ENCODE data around the gene VKORC1.

VKORC1 gene

DNA sequence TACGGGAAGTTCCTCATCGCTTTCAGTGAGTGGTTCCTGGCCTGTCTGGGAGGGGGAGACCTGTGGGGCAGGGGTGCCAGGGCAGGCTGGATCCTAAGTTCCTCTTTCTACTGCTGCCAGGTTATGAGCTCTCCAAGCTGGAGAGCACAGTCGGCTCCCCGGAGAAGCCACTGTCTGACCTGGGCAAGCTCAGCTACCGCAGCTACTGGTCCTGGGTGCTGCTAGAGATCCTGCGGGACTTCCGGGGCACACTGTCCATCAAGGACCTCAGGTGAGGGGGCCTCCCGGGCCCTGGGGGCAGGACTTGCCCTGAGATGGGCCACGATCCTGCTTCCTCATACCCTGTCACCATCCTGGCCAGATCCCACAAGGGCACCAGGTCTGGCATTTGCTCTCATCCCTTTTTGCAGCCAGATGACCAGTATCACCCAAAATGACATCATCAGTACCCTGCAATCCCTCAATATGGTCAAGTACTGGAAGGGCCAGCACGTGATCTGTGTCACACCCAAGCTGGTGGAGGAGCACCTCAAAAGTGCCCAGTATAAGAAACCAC is 35.8 kb upstream of the VKORC1 start:
- no peak for DNase-seq (ENCODE audit: low read depth in 2 of 2)

DNA sequence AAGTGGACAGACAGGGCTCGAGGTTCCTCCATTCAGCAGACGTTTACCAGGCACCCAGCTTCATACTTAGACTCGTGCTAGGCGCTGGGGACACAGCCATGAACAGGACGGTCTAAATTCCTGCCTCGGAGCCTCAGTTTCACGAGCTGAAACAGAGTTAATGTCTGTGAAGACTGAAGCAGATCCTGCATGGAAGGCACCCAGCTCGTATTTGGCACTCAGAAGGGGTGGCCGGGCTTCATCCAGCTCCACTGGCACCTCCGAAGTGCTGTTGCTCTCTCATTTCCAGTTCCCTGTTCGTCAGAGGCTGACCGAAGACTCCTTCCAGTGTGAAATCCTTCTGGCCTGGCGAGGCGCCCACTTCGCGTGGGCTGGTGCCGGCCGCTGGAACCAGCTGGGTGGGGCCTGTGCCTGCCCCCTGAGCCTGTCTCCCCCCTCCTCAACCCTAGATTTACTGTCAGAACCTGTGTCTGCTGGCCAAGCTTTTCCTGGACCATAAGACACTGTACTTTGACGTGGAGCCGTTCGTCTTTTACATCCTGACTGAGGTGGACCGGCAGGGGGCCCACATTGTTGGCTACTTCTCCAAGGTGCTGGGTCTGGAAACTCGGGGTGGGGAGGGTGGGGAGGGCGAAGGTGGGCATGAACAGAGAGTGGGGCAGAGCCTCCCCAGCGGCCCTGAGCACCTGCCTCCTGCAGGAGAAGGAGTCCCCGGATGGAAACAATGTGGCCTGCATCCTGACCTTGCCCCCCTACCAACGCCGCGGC is 35.2 kb upstream of the VKORC1 start:
- no peak for DNase-seq (ENCODE audit: low read depth in 2 of 2)

DNA sequence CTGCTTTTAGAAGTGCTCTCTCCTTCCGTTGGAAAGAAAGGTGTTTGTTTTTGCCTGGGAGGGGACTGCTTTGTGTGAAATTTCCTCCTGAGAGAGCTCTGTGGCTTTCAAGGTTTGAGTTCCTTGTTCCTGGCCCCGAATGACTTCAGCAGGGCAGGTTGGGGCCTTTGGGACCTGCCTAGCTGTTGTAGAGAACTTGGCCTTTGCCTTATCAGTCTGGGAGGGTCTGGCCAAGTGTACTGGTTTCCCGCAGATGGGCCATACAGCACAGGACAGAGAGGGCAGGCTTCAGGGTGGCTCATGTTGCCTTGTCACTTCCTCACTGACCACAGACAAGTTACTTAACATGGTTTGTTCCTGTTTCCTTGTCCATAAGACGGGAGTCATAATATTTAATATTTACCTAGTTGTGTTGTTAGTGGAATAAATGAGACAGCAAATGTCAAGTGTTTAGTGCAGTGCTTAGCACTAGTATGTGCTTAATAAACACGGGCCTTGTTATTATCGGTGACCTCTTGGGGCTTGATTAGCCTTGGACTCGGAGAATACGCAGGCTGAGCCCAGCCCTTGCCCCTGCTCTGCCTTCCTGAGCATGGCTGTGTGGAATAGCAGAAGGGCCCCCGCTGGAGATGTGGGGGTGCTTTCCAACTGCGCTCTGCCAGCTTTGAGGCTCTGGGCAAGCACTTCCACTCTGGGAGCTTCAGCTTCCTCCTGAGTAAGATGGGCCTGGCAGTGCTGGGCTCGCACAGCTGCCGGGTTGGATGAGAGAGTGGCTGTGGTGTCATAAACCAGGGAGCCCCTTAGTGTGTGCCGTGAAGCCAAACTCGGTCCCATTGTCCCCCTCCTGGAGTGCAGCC is 34.3 kb upstream of the VKORC1 start:
- no peak for DNase-seq (ENCODE audit: low read depth in 2 of 2)

DNA sequence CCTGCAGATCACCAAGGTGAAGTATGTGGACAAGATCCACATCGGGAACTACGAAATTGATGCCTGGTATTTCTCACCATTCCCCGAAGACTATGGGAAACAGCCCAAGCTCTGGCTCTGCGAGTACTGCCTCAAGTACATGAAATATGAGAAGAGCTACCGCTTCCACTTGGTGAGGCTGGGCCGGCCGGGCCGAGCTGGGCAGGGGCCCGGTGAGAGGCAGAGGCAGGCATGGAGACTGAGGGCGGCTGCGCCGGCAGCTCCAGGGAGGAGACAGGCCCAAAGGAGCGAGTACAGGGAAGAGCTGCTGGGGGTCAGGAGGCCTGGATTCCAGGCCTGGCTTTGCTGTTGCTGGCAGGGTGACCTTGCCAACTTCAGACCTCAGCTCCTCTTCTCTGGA is 32.6 kb upstream of the VKORC1 start:
- DNase-seq (ENCODE audit: low read depth in 2 of 2): no peak

DNA sequence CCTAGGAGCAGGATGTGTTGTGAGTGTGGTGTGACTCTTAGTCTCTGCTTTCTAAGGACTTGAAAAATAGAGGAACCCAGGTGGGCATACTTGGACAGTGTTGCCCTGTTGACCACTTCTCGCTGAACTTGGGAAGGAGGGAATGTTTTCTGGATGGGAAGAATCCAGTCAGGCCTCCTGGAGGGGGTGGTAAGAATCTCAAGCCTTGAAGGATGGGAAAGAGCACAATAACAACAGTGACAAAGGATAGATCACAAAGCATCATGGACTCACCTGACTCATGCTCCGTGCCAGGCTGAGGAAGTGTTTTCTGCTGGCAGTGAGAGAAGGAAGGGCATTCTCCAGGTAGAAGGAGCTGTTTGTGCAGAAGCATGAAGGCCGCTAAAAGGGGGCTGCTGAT is 31.2 kb upstream of the VKORC1 start:
- DNase-seq (ENCODE audit: low read depth in 2 of 2): no peak

DNA sequence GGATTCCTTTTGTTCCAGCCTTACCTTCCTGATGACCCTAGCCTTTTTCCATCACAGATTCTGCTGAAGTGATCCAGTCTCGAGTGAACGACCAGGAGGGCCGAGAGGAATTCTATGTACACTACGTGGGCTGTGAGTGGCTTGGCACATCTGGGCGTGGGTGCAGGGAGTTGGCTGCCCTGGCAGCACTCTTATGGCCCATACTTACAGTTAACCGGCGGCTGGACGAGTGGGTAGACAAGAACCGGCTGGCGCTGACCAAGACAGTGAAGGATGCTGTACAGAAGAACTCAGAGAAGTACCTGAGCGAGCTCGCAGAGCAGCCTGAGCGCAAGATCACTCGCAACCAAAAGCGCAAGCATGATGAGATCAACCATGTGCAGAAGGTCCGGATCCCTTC is 25.5 kb upstream of the VKORC1 start:
- DNase-seq (ENCODE audit: low read depth in 2 of 2): no peak

DNA sequence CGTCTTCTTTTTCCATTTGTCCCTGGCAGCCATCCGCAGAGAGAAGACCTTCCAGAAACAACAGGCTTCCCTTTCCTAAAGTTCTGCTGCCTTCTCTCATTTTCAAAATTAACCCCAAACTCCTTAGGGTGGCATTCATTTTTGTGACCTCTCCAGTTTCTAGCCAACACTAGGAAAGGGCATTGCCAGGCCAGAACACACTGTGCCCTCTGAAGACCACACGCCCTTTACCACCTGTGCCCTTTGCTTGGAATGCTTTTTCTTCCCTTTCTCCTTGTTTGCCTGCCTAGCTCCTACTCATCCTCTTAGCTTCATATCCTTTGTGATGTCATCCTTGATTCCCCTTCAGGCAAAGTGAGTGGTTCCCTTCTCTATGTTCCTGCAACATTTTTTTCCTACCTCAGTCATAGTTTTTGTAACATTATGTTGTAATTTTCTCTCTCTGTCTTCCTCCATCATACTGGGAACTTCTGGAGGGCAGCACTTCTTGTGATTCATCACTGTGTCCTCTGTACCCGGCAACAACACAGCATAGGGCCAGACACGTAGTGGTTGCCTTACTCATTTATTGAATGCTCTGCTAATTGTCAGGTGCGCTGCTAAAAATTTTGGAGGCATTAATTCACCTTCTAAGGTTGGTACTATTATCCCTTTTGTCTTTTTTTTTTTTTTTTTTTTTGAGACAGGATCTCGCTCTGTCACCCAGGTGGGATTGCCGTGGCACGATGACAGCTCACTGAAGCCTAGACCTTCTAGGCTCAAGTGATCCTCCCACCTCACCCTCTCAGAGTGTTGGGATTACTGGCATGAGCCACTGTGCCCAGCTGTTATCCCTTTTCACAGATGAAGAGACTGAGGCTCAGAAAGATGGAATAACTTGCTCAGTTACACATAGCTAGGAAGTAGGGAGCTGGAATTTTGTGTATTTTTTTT is 23.9 kb upstream of the VKORC1 start:
- DNase-seq (ENCODE audit: low read depth in 2 of 2): no peak

DNA sequence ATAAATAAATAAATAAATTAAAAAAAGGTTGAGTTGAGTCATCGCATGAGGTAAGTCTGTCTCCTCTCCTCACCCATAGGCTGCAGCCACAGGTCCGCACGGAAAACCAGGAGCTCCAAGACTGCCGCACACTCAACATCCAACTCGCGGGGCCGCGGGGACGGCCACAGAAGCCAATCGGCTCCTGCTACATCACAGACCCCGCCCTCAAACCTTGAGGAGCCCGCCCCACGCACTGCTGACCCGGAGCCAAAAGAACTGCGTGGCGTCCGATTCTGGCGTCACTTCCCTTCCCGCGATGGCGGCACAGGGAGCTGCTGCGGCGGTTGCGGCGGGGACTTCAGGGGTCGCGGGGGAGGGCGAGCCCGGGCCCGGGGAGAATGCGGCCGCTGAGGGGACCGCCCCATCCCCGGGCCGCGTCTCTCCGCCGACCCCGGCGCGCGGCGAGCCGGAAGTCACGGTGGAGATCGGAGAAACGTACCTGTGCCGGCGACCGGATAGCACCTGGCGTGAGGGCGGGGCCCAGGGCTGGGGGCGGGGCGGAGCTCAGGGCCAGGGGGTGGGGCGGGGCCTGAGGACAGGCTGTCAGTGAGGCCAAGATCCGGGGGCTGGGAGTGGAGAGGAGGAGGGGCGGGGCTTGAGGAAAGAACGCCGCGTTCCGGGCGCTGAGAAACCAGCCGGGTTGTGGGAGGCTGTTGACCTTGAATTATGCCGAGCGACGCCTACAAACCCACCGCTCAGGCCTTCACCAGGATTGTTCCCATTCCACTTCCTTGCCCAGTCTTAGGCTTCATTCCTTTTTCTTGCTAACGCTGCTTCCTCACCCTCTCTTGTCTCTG is 23.0 kb upstream of the VKORC1 start, which contains the start of gene KAT8:
Gene KAT8 (plus strand): TSS at position 281 of the 839 bp plus-strand sequence. CDS start 18 bp downstream, at position 299.
- peak; percentile 97 to 98 for DNase-seq (ENCODE audit: low read depth in 2 of 2)

DNA sequence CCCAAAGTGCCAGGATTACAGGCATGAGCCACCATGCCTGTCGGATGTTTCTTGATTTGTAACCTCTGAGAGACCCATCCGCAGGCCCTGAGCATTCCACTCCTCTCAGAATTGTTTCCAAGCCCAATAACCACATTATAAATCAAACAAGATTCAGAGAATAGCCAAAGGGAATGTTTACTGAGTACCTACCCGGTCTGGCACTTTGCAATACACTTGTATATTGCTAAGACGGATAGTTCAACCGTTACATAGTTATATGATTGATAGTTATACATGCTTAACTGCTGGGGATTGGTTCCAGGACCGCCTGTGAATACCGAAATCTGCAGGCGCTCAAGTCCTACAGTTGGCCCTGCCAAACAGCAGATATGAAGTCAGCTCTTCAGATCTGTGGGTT is 19.9 kb upstream of the VKORC1 start:
- DNase-seq (ENCODE audit: low read depth in 2 of 2): no peak

DNA sequence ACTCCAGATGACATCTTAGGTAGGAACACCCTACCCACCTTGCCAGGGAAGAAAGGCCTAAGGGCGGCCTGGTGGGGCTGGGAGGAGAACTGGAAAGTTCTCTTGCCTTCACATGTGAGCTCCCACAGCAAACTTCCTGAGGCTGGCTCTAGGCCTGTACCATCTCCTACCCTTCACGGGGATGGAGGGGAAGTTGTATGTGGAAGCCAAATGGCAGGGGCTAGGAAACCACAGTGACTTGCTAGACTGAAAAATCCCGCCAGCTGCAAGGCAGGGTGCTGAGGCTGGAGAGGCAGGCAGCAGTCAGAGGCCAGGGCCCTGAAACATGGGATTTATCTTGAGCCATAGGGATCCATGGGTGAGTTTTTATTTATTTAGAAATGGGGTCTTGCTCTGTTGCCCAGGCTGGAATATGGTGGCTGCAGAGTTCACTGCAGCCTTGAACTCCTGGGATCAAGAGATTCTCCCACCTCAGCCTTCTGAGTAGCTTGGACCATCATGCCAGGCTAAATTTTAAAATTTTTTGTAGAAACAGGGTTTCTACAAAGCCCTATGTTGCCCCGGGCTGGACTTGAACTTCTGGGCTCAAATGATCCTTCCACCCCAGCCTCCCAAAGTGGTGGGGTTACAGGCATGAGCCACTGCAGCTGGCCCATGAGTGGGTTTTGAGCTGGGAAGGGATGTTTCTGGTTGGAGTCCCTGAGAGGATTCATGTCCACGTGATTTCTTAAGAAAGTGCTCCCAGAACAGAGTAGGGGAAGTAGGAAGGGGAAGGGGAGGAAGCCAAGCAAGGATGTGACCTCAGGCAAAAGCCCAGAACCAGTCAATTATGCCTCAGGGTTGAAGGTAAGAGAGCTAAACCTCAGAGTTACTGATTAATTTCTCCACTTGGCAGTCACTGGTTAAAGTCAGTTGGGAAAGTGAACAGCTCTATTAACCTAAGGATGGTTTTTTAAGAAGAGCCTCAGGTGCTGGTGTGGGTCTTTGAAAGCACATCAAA is 18.8 kb upstream of the VKORC1 start:
- DNase-seq (ENCODE audit: low read depth in 2 of 2): no peak

DNA sequence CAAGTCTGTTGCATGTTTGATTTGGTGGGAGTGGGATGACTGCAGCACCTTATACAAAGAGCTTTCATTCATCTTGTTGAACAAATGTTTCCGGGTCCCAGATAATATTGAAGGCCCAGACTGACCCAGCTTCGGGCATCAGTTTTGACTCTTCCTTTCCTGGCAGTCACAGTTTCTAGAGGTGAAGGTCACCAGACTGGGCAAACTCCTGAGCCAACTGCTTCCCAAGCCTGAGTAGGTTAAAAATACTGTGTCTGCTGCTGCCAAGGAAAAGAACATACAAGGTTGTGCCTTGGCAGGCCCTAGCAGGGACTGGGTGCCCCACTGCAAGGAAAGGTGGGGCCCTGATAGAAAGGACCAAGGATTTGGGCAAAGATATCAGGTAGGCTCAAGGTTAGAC is 18.1 kb upstream of the VKORC1 start:
- DNase-seq (ENCODE audit: low read depth in 2 of 2): no peak

DNA sequence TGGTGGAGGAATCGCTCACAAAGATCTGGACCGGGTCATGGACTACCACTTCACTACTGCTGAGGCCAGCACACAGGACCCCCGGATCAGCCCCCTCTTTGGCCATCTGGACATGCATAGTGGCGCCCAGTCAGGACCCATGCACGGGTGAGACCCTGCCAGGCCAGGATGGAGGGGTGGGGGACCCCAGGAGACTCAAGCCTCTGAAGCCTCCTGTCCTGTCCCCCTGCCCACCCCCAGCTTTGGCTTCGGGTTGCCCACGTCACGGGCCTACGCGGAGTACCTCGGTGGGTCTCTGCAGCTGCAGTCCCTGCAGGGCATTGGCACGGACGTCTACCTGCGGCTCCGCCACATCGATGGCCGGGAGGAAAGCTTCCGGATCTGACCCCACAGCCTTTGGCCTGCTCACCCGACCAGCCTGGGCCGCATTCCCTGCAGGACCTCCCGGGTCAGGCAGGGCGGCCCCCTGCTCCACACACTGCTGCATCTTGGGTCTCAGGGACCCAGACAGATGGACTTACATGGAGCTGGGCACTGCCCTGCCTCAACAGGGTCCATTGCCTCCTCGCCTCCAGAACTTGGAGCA is 17.4 kb upstream of the VKORC1 start:
- no peak for DNase-seq (ENCODE audit: low read depth in 2 of 2)

DNA sequence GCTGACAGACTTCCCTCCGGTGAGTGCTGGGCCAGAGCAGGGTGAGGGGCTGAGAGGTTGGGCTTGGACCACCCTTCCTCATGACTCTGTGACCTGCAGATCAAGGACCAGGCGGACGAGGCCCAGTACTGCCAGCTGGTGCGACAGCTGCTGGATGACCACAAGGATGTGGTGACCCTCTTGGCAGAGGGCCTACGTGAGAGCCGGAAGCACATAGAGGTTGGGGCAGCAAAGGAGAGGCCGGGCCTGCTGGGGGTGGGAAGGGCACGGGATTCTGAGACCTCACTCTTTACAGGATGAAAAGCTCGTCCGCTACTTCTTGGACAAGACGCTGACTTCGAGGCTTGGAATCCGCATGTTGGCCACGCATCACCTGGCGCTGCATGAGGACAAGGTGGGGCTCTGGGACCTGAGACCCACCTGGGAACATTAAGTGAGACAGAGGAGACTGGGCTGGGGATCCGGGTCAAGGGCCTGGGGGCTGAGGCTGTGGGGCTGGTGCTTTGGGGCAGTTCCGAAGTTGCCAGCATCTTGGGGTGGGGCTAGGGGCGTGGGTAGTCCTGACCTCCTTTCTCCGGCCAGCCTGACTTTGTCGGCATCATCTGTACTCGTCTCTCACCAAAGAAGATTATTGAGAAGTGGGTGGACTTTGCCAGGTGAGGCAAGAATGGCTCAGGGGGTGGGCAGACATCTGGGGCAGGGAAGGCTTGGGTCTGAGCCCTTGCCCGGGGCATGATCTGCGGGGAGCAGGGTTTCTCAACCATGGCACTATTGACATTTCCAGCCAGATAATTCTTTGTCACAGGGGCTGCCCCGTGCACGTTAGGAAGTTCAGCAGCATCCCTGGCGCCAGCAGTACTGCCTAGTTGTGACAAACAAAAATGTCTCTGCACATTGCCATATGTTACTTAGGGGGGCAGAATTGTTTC is 15.8 kb upstream of the VKORC1 start:
- no peak for DNase-seq (ENCODE audit: low read depth in 2 of 2)

DNA sequence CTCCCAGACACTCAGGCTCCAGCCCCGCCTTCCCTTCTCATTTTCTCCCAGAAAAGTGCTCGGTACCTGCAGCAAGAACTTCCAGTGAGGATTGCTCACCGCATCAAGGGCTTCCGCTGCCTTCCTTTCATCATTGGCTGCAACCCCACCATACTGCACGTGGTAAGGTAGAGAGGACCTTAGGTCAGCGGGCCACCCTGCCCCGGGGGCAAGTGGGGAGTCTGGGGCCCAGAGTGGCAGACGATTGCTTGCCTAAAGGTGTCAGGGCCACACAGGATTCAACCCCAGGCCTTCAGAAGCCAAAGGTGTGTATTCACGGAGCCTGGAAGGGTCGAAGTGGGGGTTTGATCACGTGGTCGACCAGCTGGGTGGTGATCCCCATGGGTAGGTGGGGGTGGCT is 15.0 kb upstream of the VKORC1 start:
- no peak for DNase-seq (ENCODE audit: low read depth in 2 of 2)

DNA sequence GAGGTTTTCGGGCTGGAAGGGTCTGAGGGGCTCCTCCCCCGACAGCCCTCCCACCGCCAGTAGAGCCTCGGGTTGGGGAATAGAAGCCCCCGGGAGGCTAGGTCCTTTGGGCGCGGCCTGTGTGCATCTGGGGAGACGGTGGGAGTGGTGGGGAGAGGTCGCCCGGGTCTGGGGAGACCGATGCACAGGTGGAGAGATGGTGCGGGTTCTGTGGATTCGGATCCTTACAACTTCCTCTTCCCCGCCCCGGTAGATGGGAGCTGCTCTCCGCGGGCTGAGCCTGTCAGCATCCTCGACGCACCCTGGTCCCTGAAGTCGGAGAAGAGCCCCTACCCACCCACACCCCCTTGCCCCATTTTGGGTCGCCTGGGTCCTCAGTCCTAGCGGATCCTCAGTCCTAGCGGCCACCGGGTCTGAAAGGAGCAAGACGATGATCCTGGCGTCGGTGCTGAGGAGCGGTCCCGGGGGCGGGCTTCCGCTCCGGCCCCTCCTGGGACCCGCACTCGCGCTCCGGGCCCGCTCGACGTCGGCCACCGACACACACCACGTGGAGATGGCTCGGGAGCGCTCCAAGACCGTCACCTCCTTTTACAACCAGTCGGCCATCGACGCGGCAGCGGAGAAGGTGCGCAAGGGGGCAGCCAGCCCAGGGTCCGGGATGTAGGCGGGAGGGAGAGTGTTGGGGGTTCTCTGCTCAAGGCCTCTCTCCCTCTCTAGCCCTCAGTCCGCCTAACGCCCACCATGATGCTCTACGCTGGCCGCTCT is 14.4 kb upstream of the VKORC1 start:
- DNase-seq (ENCODE audit: low read depth in 2 of 2): no peak

DNA sequence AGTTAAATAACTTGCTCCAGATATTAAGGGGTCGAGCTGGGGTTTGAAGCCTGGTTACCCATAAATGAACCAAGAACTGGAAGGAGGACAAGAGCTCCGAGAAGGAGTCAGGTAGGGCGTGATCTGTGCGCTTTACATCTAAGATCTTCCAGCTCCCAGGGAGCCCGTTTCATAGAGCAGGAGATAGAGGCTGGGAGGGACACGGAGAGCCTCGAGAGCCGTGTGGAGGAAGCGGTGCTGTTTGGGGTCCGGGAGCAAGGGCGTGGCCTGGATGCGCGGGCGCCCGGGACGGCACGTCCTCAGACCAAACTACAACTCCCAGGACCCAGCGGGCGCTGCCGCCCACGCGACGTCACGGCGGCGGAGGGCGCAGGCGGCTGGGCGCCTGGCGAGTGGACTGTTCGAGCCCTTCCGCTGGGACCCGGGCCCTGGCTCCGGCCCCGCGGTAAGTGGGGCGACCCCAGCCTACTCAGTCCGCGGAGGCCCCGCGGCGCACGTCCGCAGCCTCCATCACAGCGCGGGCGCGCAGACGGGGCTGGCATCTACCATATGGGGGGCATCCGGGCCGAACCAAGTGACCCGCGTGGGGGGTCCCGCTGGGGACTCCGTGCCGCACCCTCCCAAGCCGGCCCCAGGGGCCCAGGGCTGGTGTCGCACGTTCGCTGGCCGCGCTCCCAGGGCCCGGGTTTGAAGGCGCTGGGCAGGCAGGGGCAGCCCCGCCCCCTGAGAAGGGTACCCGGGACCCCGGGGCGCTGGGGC is 13.6 kb upstream of the VKORC1 start, which contains the start of gene BCKDK:
Gene BCKDK (plus strand): TSS at position 352 of the 759 bp plus-strand sequence. CDS start 838 bp downstream, outside the sequence.
- peak; percentile 55 to 73 for DNase-seq (ENCODE audit: low read depth in 2 of 2)

Data from stimulated activated CD4-positive, alpha-beta T cell treated with anti-CD3 and anti-CD28 coated beads, Interleukin-15, amount 100 ng/mL, for 48 hours (primary cell).